GM23248 (cell line): ENCODE results near the gene SIGLEC15.

Experiments used
- EZH2 ChIP-seq: fragments of 200-600 bp; sonication (generic); IDR thresholded peaks from 2 replicates; pipeline ENCODE4 v1.6.1; 2018; ENCODE audit warnings: antibody characterized with exemption, mild to moderate bottlenecking; ENCODE audit not compliant: insufficient read depth, poor library complexity, severe bottlenecking
- EZH2phosphoT487 ChIP-seq: fragments of 200-600 bp; sonication (generic); IDR thresholded peaks from 2 replicates; pipeline ENCODE4 v1.6.1; 2018; ENCODE audit warnings: antibody characterized with exemption, moderate library complexity, mild to moderate bottlenecking, low read depth; ENCODE audit not compliant: insufficient read depth

- no peak for TF ChIP-seq EZH2
- no peak for TF ChIP-seq EZH2phosphoT487
These were observed 38.1 kb upstream of the SIGLEC15 start for GRCh38 chr18:45787346-45787745.
